ENCODE data around the gene PROP1.
"Not testable (repeated sequence)": the region's sequence is repeated elsewhere in the genome, so short reads cannot be mapped to it uniquely, and the experiment has no call there.

PROP1 gene

DNA sequence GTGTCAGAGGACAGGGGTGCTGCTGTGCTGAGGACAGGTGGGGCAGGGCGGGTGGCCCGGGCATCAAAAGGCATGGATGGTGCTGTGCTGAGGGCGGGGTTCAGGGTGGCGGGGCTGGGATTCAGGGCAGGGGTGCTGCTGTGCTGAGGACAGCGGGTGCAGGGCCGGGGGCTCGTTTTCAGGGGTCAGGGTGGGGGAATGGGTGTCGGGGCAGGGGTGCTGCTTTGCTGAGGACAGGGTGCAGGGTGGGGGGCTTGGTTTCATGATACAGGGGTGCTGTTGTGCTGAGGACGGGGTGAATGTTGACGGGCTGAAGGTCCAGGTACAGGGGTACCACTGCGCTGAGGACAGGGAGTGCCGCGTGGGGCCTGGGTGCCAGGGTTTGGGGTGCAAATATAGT is 50.9 kb downstream of the PROP1 start:
- DNase-seq = not testable (repeated sequence)

DNA sequence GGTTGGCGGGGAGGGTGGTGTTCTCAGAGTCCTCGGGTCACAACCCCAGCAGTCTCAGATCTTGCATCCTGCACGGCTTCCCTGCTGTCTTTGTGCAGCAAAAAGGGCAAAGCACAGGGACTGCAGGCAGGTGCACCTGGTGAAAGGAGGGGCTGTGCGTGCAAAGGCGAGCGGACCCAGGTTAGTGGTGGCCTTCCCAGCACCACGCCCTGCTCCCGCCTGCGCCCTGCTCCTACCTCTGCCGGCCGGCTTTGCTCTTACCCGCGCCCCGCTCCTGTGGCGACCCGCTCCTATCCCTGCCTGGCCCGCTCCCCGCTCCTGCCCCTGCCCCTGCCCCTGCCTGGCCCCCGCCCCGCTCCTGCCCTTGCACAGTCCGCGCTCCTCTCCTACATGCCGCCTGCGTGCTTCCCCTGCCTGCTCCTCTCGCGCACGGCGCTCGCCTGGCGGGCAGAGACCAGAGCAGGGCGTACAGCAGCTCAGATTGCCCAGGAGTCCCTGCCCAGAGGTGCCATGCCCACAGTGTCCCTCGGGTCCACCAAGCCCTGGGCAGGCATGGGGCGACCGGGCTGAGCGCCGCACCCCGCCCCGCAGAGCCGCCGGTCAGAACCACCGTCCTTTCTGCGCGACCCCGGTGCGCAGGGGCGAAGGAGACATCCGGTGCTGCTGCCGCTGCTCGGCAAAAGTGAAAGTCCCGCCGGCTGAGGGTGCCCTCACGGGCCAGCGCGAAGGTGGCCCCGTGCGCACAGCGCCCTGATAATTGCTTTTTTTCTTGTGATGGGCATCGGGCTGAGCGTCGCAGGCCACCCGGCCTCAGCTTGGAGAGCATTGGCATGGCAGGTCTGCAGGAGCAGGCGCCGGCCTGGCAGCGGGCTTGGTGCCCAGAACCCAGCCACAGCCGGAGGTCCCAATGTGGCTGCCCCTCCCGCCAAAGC is 52.0 kb downstream of the PROP1 start:
- DNase-seq = peak; percentile 9

DNA sequence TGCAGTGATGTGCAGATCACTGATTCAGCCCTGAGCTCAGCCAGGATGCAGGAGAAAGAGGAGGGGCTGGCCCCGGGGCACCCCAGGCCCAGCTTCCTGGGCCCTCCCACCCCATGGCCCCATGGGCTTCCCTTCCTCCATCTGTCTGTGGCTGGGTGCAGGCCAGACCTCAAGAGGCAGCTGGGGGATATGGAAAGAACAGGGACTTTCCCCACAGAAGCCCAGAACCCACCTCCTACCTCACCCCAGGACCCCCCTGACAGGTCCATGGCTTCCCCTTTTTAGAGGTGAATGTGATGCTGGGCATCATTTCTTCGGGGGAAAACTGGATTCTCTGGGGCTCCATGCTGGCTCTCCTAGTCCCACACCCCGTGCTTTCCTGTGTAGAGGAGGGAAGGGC is 53.1 kb downstream of the PROP1 start:
- DNase-seq = not testable (repeated sequence)

All from fibroblast of skin of abdomen (primary cell).